Brain microvascular endothelial cell (primary cell): ENCODE data around the gene PDE4A.

Source experiments
- DNase-seq: peaks from one replicate; pipeline ENCODE4 v3.0.0-alpha.2; 2020
- H3K27ac ChIP-seq: fragments of 250-450 bp; sonication (Bioruptor Pico); 2 replicates; pipeline ENCODE4 v1.5.1; 2020; ENCODE audit warnings: mild to moderate bottlenecking, moderate library complexity
- H3K27me3 ChIP-seq: fragments of 250-450 bp; sonication (Bioruptor Pico); replicated peaks from 2 replicates; pipeline ENCODE4 v1.5.1; 2020; ENCODE audit warnings: mild to moderate bottlenecking
- H3K36me3 ChIP-seq: fragments of 250-450 bp; sonication (Bioruptor Pico); replicated peaks from 2 replicates; pipeline ENCODE4 v1.5.1; 2020; ENCODE audit warnings: mild to moderate bottlenecking
- H3K4me3 ChIP-seq: 2 replicates; pipeline ENCODE4 v1.5.1; 2011; ENCODE audit warnings: low read depth, mild to moderate bottlenecking, control low read depth, low read length, moderate library complexity
- in situ Hi-C: cut with HindIII; loops from 2 replicates; pipeline ENCODE4 v1.10.0; 2017; ENCODE audit warnings: low sequenced_read_pairs, low pct_ligation_motif_present
- TF ChIP-seq, protein P1 (sequence below): IDR thresholded peaks from 2 replicates; pipeline ENCODE4 v1.5.1; 2011; ENCODE audit warnings: low read depth, mild to moderate bottlenecking, moderate library complexity, low read length, control low read depth, inconsistent platforms; ENCODE audit errors: missing control alignments

Gene PDE4A

DNA sequence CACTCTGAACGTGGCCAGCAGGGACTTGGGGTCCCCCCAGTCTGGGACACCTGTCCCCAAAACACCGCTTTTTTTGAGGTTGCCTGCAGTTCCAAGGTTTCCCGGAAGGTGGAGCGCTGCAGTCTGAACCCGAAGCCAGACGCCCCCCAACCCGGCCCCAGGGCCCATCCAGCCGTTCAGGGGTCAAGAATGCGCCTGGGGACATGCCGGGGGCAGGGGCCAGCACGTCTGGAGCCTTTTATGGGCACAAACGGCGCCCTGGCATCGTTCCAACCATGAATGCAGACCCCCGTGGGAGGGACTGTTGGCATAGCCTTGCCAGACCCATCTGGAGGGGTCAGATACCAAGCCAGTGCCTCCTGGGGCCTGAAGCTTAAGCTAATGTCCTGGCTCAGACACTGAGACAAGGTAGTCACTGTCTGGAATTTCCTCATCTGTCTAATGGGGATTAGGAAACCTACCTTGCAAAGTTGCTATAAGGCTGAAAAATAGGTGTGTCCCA lies 90.0 kb downstream of the PDE4A start:
- no peak overlapping the region for H3K4me3 ChIP-seq
- no peaks in the 10 kb centered on the region for H3K36me3 ChIP-seq
- H3K27ac ChIP-seq: no peak overlapping the region
- TF ChIP-seq, protein P1, sequence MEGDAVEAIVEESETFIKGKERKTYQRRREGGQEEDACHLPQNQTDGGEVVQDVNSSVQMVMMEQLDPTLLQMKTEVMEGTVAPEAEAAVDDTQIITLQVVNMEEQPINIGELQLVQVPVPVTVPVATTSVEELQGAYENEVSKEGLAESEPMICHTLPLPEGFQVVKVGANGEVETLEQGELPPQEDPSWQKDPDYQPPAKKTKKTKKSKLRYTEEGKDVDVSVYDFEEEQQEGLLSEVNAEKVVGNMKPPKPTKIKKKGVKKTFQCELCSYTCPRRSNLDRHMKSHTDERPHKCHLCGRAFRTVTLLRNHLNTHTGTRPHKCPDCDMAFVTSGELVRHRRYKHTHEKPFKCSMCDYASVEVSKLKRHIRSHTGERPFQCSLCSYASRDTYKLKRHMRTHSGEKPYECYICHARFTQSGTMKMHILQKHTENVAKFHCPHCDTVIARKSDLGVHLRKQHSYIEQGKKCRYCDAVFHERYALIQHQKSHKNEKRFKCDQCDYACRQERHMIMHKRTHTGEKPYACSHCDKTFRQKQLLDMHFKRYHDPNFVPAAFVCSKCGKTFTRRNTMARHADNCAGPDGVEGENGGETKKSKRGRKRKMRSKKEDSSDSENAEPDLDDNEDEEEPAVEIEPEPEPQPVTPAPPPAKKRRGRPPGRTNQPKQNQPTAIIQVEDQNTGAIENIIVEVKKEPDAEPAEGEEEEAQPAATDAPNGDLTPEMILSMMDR: peak; percentile 83
- no peaks in the 10 kb centered on the region for H3K27me3 ChIP-seq
- in situ Hi-C loops: no loop called here
- no peak for DNase-seq

DNA sequence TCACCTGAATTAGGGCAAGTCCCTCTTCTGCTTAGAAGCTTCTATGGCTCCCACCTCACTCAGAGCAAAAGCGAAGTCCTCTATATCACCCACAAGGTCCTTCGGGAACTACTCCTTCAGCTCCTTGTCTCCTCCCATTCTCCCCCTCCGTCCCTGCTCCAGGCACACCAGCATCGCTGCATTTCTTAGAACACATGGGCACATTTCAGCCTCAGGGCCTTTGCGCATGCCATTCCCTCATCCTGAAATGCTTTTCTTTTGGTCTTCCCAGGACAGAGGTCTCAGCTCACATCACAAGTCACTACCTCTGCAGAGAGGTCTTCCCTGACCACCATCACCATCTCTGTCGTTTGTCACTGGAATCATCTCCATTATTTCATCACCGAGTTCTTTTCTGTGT lies 92.9 kb downstream of the PDE4A start:
- H3K27me3 ChIP-seq: no peaks in the 10 kb centered on the region
- no peak for DNase-seq
- TF ChIP-seq, protein P1: no peak
- no peak overlapping the region for H3K27ac ChIP-seq
- no peak overlapping the region for H3K4me3 ChIP-seq
- H3K36me3 ChIP-seq: no peaks in the 10 kb centered on the region
- in situ Hi-C loops: no loop called here

DNA sequence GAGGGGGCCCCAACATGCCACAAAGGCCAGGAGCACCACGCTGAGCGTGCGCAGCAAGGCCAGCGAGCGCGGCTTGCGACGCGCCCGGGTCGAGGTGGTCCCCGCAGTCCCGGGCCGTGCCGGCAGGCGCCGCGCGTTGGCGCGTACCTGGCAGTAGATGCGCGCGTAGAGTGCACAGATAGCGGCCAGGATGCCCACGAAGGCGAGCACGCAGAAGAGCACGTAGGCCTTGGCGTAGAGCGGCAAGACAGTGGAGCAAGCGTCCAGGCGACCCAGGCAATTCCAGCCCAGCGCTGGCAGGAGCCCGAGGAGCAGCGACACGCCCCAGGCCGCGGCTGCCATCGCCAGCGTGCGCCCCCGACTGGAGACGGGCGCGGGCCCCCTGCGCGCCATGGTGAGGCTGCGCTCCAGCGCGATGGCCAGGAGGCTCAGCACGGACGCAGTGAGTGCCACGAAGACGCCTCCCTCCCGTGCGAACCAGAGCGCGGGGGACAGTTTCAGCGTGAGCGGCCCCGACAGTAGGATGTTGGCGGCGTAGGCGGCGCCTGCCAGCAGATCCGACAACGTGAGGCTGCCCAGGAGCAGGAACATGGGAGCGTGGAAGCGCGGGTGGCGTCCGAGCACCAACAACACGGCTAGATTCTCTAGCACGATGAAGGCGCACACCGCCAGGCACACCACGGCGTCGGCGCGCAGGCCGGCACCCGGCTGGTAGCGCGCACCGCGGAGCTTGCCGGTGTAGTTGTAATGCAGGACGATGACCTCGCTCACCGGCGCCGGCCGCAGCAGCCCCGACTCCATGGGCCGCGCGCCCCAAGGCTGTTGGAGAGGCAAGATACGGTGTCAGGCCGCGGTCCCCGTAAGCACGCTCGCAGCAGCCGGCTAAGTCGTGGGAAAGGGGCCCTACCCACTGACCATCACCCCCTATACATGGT lies 94.1 kb downstream of the PDE4A start:
- DNase-seq: no peak
- Histone ChIP-seq H3K36me3 (no peaks in the 10 kb centered on the region), H3K27ac (no peak overlapping the region), H3K4me3 (no peak overlapping the region), H3K27me3 (peaks cover 4% of the 10 kb centered on the region)
- in situ Hi-C loops: no loop called here
- TF ChIP-seq, protein P1: no peak

DNA sequence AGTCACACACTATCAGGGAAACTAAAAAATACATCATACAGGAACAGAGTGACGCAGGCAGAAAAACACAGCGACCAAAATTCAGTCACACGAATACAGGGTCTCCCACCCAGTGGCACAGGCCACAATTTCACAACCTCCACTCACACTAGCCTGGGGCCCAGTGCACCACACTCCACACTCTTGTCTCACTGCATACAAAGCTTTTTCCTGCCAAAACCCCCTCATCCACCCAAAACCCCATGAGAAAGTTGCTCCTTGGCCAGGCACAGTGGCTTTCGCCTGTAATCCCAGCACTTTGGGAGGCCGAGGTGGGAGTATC lies 95.7 kb downstream of the PDE4A start:
- Histone ChIP-seq H3K27ac (no peak overlapping the region), H3K36me3 (no peaks in the 10 kb centered on the region), H3K4me3 (no peak overlapping the region), H3K27me3 (peaks cover 4% of the 10 kb centered on the region)
- TF ChIP-seq, protein P1: no peak
- in situ Hi-C loops: no loop called here
- DNase-seq: no peak

DNA sequence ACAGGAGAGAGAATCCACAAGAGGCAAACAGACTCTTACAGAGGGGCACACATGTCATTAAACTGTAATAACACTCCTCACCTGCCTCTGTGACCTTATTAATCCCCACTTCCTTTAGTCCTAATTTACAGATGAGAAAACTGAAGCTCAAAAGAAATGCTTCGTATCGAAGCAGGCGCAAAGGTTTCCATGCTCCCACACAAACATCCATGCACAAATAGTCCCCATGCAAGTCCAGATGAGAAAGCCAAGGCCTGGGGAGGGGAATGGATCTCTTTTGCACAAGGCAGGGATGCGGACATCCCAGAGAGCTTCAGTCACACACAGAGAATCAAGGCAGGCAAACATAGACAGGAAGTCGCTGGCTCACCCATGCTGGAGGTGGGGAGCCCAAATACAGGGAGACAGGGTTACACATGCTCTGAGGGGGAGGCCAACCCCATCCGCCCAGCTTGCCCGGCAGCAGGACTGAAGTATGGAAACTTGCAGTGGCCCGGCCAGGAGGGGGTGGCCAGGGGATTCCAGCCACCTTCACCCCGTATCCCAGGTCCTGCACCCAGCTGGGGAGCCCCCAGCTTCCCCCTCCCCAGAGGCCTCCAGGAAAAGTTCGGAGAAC lies 96.4 kb downstream of the PDE4A start:
- TF ChIP-seq, protein P1: no peak
- peak; percentile 3 for DNase-seq
- no peak overlapping the region for H3K27ac ChIP-seq
- peaks cover 4% of the 10 kb centered on the region for H3K27me3 ChIP-seq
- in situ Hi-C loops: no loop called here
- H3K36me3 ChIP-seq: no peaks in the 10 kb centered on the region
- H3K4me3 ChIP-seq: peak overlapping the region; percentile 49
